Muscle layer of duodenum (tissue), 2 donors: ENCODE data around the gene MICAL2.

Source experiments
- H3K27ac ChIP-seq: one replicate; pipeline ENCODE4 v1.7.0; 2013; ENCODE audit warnings: mild to moderate bottlenecking, low read length
- H3K27me3 ChIP-seq: one replicate; pipeline ENCODE4 v1.7.0; 2013; ENCODE audit warnings: low read depth, mild to moderate bottlenecking, control low read depth, low read length
- H3K36me3 ChIP-seq, 2 donors: one replicate each; pipeline ENCODE4 v1.7.0; 2013; ENCODE audit warnings: low read length in 2 of 2, control low read depth in 1 of 2, mild to moderate bottlenecking in 1 of 2; ENCODE audit not compliant: insufficient read depth in 2 of 2, control insufficient read depth in 1 of 2
- H3K4me1 ChIP-seq, 2 donors: one replicate each; pipeline ENCODE4 v1.7.0; 2013; ENCODE audit warnings: low read length in 2 of 2, mild to moderate bottlenecking in 2 of 2, control low read depth in 1 of 2, moderate library complexity in 1 of 2; ENCODE audit not compliant: insufficient read depth in 2 of 2, control insufficient read depth in 1 of 2
- H3K4me3 ChIP-seq, 2 donors: one replicate each; pipeline ENCODE4 v1.7.0; 2013; ENCODE audit warnings: low read length in 2 of 2, low read depth in 1 of 2, mild to moderate bottlenecking in 1 of 2
- H3K9me3 ChIP-seq, 2 donors: one replicate each; pipeline ENCODE4 v1.7.0; 2013; ENCODE audit warnings: low read length in 2 of 2, control low read depth in 1 of 2, mild to moderate bottlenecking in 1 of 2; ENCODE audit not compliant: control insufficient read depth in 1 of 2
- donor health status: healthy.

MICAL2 gene

GRCh38 chr11:12234221-12234620 is 123.8 kb downstream of the MICAL2 start:
- H3K4me1 ChIP-seq: peaks cover 13 to 25% of the 10 kb centered on the region in 2 donors

GRCh38 chr11:12235080-12235479 is 124.7 kb downstream of the MICAL2 start:
- peak overlapping the region; percentile 81 for H3K27ac ChIP-seq

More at GRCh38 chr11:12234221-12234620, 123.8 kb downstream of the MICAL2 start:
- H3K4me3 ChIP-seq: no peak overlapping the region
- peaks cover 21 to 47% of the 10 kb centered on the region in 2 donors for H3K36me3 ChIP-seq
- peak overlapping the region; percentile 11 for H3K27ac ChIP-seq
- H3K27me3 ChIP-seq: no peaks in the 10 kb centered on the region
- no peaks in the 10 kb centered on the region for H3K9me3 ChIP-seq

GRCh38 chr11:12235553-12235946 is 125.2 kb downstream of the MICAL2 start:
- peaks cover 10 to 38% of the 10 kb centered on the region in 2 donors for H3K36me3 ChIP-seq
- H3K9me3 ChIP-seq: no peaks in the 10 kb centered on the region
- H3K27me3 ChIP-seq: no peaks in the 10 kb centered on the region
- peaks cover 13 to 37% of the 10 kb centered on the region in 2 donors for H3K4me1 ChIP-seq
- no peak overlapping the region for H3K4me3 ChIP-seq
- H3K27ac ChIP-seq: peak overlapping the region; percentile 81

More at GRCh38 chr11:12235080-12235479, 124.7 kb downstream of the MICAL2 start:
- Histone ChIP-seq H3K9me3 (no peaks in the 10 kb centered on the region), H3K4me3 (no peak overlapping the region), H3K36me3 (peaks cover 14 to 43% of the 10 kb centered on the region in 2 donors), H3K27me3 (no peaks in the 10 kb centered on the region), H3K4me1 (peaks cover 13 to 33% of the 10 kb centered on the region in 2 donors)

GRCh38 chr11:12235947-12236743 is 125.8 kb downstream of the MICAL2 start:
- peak overlapping the region; percentile 81 for H3K27ac ChIP-seq
- peaks cover 13 to 41% of the 10 kb centered on the region in 2 donors for H3K4me1 ChIP-seq

GRCh38 chr11:12236744-12237101 is 126.3 kb downstream of the MICAL2 start:
- Histone ChIP-seq H3K9me3 (no peaks in the 10 kb centered on the region), H3K4me1 (peaks cover 13 to 41% of the 10 kb centered on the region in 2 donors), H3K36me3 (peaks cover 0 to 28% of the 10 kb centered on the region in 2 donors), H3K27me3 (no peaks in the 10 kb centered on the region), H3K4me3 (no peak overlapping the region), H3K27ac (peak overlapping the region; percentile 81)

More at GRCh38 chr11:12235947-12236743, 125.8 kb downstream of the MICAL2 start:
- Histone ChIP-seq H3K4me3 (no peak overlapping the region), H3K9me3 (no peaks in the 10 kb centered on the region), H3K27me3 (no peaks in the 10 kb centered on the region), H3K36me3 (peaks cover 5 to 33% of the 10 kb centered on the region in 2 donors)

GRCh38 chr11:12237381-12237784 is 127.0 kb downstream of the MICAL2 start:
- no peaks in the 10 kb centered on the region for H3K9me3 ChIP-seq
- H3K36me3 ChIP-seq: peaks cover 0 to 21% of the 10 kb centered on the region in 2 donors
- H3K27me3 ChIP-seq: no peaks in the 10 kb centered on the region
- H3K4me1 ChIP-seq: peaks cover 13 to 41% of the 10 kb centered on the region in 2 donors
- H3K27ac ChIP-seq: peak overlapping the region; percentile 81
- no peak overlapping the region for H3K4me3 ChIP-seq

- Histone ChIP-seq H3K9me3 (no peaks in the 10 kb centered on the region), H3K27me3 (no peaks in the 10 kb centered on the region), H3K4me1 (peaks cover 13 to 51% of the 10 kb centered on the region in 2 donors), H3K4me3 (no peak overlapping the region), H3K27ac (peak overlapping the region; percentile 81), H3K36me3 (peaks cover 0 to 16% of the 10 kb centered on the region in 2 donors)
Observed at GRCh38 chr11:12238420-12238819, 128.0 kb downstream of the MICAL2 start.

- Histone ChIP-seq H3K36me3 (peaks cover 0 to 10% of the 10 kb centered on the region in 2 donors), H3K4me3 (no peak overlapping the region), H3K9me3 (no peaks in the 10 kb centered on the region), H3K4me1 (peaks cover 13 to 61% of the 10 kb centered on the region in 2 donors), H3K27me3 (no peaks in the 10 kb centered on the region), H3K27ac (no peak overlapping the region)
Observed at GRCh38 chr11:12239396-12239795, 129.0 kb downstream of the MICAL2 start.

GRCh38 chr11:12239804-12240371 is 129.5 kb downstream of the MICAL2 start:
- peaks cover 0 to 6% of the 10 kb centered on the region in 2 donors for H3K36me3 ChIP-seq
- no peak overlapping the region for H3K4me3 ChIP-seq
- peaks cover 13 to 66% of the 10 kb centered on the region in 2 donors for H3K4me1 ChIP-seq
- no peaks in the 10 kb centered on the region for H3K27me3 ChIP-seq
- no peaks in the 10 kb centered on the region for H3K9me3 ChIP-seq
- peak overlapping the region; percentile 9 for H3K27ac ChIP-seq

- no peak overlapping the region for H3K4me3 ChIP-seq
- no peaks in the 10 kb centered on the region for H3K9me3 ChIP-seq
- peaks cover 13 to 73% of the 10 kb centered on the region in 2 donors for H3K4me1 ChIP-seq
- peaks cover 0 to 3% of the 10 kb centered on the region in 2 donors for H3K36me3 ChIP-seq
- no peak overlapping the region for H3K27ac ChIP-seq
- no peaks in the 10 kb centered on the region for H3K27me3 ChIP-seq
Observed at GRCh38 chr11:12240677-12241076, 130.3 kb downstream of the MICAL2 start.

GRCh38 chr11:12241401-12241800 is 131.0 kb downstream of the MICAL2 start:
- no peaks in the 10 kb centered on the region for H3K9me3 ChIP-seq
- no peaks in the 10 kb centered on the region for H3K27me3 ChIP-seq
- no peaks in the 10 kb centered on the region for H3K36me3 ChIP-seq
- no peak overlapping the region for H3K27ac ChIP-seq
- peaks cover 7 to 75% of the 10 kb centered on the region in 2 donors for H3K4me1 ChIP-seq
- H3K4me3 ChIP-seq: no peak overlapping the region
